GM12874 (cell line): ENCODE results near the gene PDZK1IP1.

Experiments
- CTCF ChIP-seq: IDR thresholded peaks from 2 replicates; pipeline ENCODE4 v1.5.1; 2011; ENCODE audit warnings: low read depth, mild to moderate bottlenecking, control low read depth, low read length, moderate library complexity; ENCODE audit not compliant: insufficient read depth

PDZK1IP1 gene

DNA sequence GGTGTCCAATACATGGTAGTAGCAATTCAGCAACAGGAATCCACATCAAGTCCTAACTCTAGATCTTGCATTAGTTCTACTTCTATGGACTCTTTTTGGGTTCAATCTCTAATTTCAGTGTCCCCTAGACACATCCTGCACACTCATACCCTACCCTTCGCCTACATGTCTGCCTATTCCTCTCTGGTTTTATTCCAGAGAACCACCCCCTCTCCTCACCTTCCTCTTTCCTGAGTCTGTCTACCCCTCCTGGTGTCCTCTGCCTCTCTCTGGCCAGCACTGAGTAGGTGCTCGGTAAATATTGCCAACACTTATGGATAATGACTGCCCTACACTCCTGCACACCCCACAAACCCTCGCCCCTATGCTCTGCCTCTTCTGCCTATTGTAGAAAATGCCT, 32.6 kb upstream of the PDZK1IP1 start:
- no peak for TF ChIP-seq CTCF

GRCh38 chr1:47219590-47220220, 29.9 kb upstream of the PDZK1IP1 start:
- TF ChIP-seq CTCF: no peak

- no peak for TF ChIP-seq CTCF
These were observed 29.2 kb upstream of the PDZK1IP1 start for GRCh38 chr1:47219001-47219400.

DNA sequence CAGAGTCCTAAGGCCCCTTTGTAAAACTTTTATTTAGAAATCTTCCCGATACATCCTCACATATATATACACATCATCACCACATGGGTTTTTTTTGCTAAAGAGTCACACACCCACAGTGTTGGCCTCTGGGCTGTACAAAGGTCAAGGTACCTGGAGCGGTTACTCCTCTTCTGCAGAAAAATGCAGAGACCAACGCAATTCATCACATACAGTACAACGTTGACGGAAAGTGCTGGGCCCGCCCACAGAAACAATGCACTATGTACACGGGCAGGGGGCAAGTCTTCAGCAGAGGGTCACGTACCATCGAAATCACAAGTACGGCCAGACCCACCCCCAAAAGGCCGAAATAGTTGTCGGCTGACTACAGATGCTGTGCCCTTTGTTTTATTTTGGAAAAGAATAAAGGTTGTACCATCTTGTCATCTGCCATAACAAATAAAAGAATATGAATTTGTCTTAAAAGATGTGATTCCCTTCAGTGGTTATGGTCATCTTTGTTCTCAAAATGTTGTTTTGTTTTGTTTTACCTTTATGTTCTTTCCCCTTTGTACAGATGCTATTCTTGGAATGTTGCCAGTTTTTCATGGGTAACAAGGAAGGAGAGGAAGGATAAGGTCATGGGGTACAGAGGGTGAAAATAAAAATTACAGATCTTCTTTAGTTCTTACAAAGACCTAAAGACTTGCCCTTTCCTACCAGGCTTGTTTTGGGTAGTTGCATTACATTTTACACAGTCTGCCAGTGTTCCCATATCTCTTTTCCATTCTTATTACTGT, 26.6 kb upstream of the PDZK1IP1 start:
- TF ChIP-seq CTCF: no peak

- no peak for TF ChIP-seq CTCF
These were observed 25.9 kb upstream of the PDZK1IP1 start for GRCh38 chr1:47215713-47216112.

- TF ChIP-seq CTCF: no peak
These were observed 24.7 kb upstream of the PDZK1IP1 start for GRCh38 chr1:47214549-47214948.

DNA sequence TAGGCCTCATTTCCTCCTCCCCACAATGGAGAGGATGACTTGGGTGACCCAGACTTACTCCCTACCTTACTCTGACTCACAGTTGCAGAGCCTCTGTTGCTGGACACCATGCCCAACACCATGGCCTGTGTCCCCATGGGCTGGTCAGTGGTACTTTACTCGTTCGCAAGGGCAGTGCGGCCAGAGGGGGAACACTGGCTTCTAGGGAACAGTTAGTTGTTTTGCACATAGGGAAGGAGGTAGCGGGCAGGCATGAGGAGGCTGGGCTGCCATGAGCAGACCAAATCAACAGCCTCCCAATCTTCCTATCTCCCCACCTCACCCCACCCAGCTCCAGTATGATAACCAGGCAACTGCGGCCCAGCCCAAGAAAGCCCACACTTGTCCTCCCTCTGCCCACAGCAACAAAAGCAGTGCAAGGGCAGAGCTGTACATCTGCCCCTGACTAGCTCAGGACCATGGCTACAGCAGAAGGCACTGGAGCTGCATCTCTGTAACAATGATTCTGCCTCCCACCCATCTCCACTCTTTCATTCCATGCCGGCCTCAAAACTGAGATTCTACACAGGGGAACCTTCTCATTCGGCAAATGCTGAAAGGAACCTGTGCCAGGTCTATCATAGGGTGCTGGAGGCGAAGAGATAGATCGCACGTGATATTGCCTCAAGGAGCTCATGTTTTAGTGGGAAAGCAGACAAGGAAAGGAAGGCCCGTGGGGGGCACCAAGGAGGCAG, 23.6 kb upstream of the PDZK1IP1 start:
- no peak for TF ChIP-seq CTCF
